HL-60 (cell line): ENCODE measurements around the gene THRB.

Experiments used
- DNase-seq, 2 experiments: peaks; one replicate each; pipeline ENCODE4 v3.0.0-alpha.2; 2010 to 2020; ENCODE audit warnings: low read depth in 1 of 2, low spot score in 1 of 2
- H3K27ac ChIP-seq: fragments of 250-450 bp; sonication (Bioruptor Pico); replicated peaks from 2 replicates; pipeline ENCODE4 v1.5.1; 2020; ENCODE audit warnings: mild to moderate bottlenecking, moderate library complexity
- H3K27me3 ChIP-seq: fragments of 250-450 bp; sonication (Bioruptor Pico); 2 replicates; pipeline ENCODE4 v1.5.1; 2021; ENCODE audit warnings: mild to moderate bottlenecking, moderate library complexity; ENCODE audit not compliant: insufficient read depth, poor library complexity, severe bottlenecking
- H3K4me3 ChIP-seq: replicated peaks from 2 replicates; pipeline ENCODE4 v1.5.1; 2011; ENCODE audit warnings: mild to moderate bottlenecking, control low read depth, low read length; ENCODE audit not compliant: insufficient read depth
- GABPA ChIP-seq: IDR thresholded peaks from 2 replicates; pipeline ENCODE4 v1.6.1; 2012; ENCODE audit warnings: low read depth
- POLR2AphosphoS5 ChIP-seq: IDR thresholded peaks from 2 replicates; pipeline ENCODE4 v1.6.1; 2012; ENCODE audit warnings: low read depth
- REST ChIP-seq: IDR thresholded peaks from 2 replicates; pipeline ENCODE4 v1.6.1; 2012; ENCODE audit warnings: low read depth; ENCODE audit not compliant: insufficient replicate concordance
- SPI1 ChIP-seq: IDR thresholded peaks from 2 replicates; pipeline ENCODE4 v1.6.1; 2012; ENCODE audit warnings: low read depth, mild to moderate bottlenecking, borderline replicate concordance
- TF ChIP-seq, protein P1 (sequence below): IDR thresholded peaks from one replicate; pipeline ENCODE4 v1.5.1; 2011; ENCODE audit warnings: low read length, control low read depth, inconsistent platforms; ENCODE audit not compliant: insufficient read depth

The THRB gene

DNA sequence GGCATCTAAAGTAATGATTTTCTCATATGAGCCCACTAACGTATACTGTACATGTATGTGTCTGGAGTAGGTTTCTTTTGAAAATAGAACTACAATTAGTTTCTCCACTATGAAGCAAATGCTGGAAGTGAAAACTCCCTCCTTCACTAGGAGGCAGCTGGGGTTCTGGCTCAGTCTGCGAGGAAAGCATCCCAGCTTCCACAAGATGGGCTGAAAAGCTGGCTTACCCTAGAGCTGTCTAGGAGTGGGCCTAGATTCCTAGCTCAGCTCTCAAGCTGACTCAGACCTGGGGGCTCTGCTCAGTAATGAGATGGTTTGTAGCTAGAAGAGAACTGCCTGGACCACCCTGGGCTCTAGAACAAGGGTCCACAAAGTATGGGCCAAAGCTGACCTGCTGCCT, 268.3 kb downstream of the THRB start:
- Histone ChIP-seq H3K4me3 (no peak overlapping the region), H3K27me3 (no peaks in the 10 kb centered on the region), H3K27ac (no peak overlapping the region)
- TF ChIP-seq GABPA = no peak
- no peak for TF ChIP-seq POLR2AphosphoS5
- TF ChIP-seq, protein P1, sequence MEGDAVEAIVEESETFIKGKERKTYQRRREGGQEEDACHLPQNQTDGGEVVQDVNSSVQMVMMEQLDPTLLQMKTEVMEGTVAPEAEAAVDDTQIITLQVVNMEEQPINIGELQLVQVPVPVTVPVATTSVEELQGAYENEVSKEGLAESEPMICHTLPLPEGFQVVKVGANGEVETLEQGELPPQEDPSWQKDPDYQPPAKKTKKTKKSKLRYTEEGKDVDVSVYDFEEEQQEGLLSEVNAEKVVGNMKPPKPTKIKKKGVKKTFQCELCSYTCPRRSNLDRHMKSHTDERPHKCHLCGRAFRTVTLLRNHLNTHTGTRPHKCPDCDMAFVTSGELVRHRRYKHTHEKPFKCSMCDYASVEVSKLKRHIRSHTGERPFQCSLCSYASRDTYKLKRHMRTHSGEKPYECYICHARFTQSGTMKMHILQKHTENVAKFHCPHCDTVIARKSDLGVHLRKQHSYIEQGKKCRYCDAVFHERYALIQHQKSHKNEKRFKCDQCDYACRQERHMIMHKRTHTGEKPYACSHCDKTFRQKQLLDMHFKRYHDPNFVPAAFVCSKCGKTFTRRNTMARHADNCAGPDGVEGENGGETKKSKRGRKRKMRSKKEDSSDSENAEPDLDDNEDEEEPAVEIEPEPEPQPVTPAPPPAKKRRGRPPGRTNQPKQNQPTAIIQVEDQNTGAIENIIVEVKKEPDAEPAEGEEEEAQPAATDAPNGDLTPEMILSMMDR = no peak
- no peak for TF ChIP-seq REST
- no peak for DNase-seq

- no peak overlapping the region for H3K4me3 ChIP-seq
- DNase-seq = no peak
- no peaks in the 10 kb centered on the region for H3K27me3 ChIP-seq
- no peak overlapping the region for H3K27ac ChIP-seq
- TF ChIP-seq GABPA (no peak), REST (no peak), POLR2AphosphoS5 (no peak)
These were observed 269.2 kb downstream of the THRB start for GRCh38 chr3:24225385-24225950.

- Histone ChIP-seq H3K27me3 (no peaks in the 10 kb centered on the region), H3K4me3 (no peak overlapping the region), H3K27ac (no peak overlapping the region)
- TF ChIP-seq REST (no peak), SPI1 (no peak), GABPA (no peak), POLR2AphosphoS5 (no peak)
- TF ChIP-seq, protein P1 = no peak
- DNase-seq = no peak
These were observed 269.8 kb downstream of the THRB start for GRCh38 chr3:24224666-24225384.
